CD14-positive monocyte (primary cell): ENCODE results near the gene P2RX5. TPM values are rescaled to one million over a fixed set of nuclear protein-coding genes. Genes with fewer than 3 reads are reported as not detected.

Source experiments
- DNase-seq, 3 donors: peaks; one replicate each; pipeline ENCODE4 v3.0.0-alpha.2; 2011 to 2022
- H2AFZ ChIP-seq: 2 replicates; pipeline ENCODE4 v1.6.0; 2012; ENCODE audit warnings: mild to moderate bottlenecking, low read depth, low read length, inconsistent platforms; ENCODE audit not compliant: insufficient read depth, poor library complexity, severe bottlenecking
- H3K27ac ChIP-seq, 2 donors: 1 replicate in 1 of 2; 2 replicates in 1 of 2; pipeline ENCODE4 v1.5.1; 2012 to 2013; ENCODE audit warnings: low read length in 2 of 2, control low read depth in 1 of 2, inconsistent platforms in 1 of 2, low read depth in 1 of 2, mild to moderate bottlenecking in 1 of 2
- H3K27me3 ChIP-seq, 2 donors: one replicate each; pipeline versions ENCODE4 v1.6.0 to v1.6.1; 2011 to 2013; ENCODE audit warnings: low read length in 2 of 2; ENCODE audit not compliant: control insufficient read depth in 2 of 2, insufficient read depth in 2 of 2
- H3K36me3 ChIP-seq, 2 donors: replicated peaks in 1 of 2; 1 replicate in 1 of 2; 2 replicates in 1 of 2; pipeline versions ENCODE4 v1.5.1 to v1.6.1; 2012 to 2013; ENCODE audit warnings: low read length in 2 of 2, control low read depth in 1 of 2, inconsistent platforms in 1 of 2, mild to moderate bottlenecking in 1 of 2; ENCODE audit not compliant: insufficient read depth in 2 of 2, control insufficient read depth in 1 of 2
- H3K4me1 ChIP-seq, 2 donors: 1 replicate in 1 of 2; 2 replicates in 1 of 2; pipeline versions ENCODE4 v1.5.1 to v1.6.1; 2012 to 2013; ENCODE audit warnings: low read length in 2 of 2, control low read depth in 1 of 2, inconsistent platforms in 1 of 2, mild to moderate bottlenecking in 1 of 2, moderate library complexity in 1 of 2; ENCODE audit not compliant: insufficient read depth in 2 of 2, control insufficient read depth in 1 of 2
- H3K4me2 ChIP-seq: replicated peaks from 2 replicates; pipeline ENCODE3; 2012; ENCODE audit warnings: low read length, moderate library complexity, mild to moderate bottlenecking; ENCODE audit not compliant: poor library complexity, severe bottlenecking; ENCODE audit errors: extremely low read depth
- H3K4me3 ChIP-seq, 3 experiments: fragments of 200-600 bp in 1 of 3; sonication (generic) in 1 of 3; replicated peaks in 1 of 3; 1 replicate in 2 of 3; 2 replicates in 1 of 3; pipeline ENCODE4 v1.5.1; 2011 to 2013; ENCODE audit warnings: low read length in 3 of 3, mild to moderate bottlenecking in 3 of 3, control low read depth in 2 of 3, low read depth in 2 of 3, inconsistent platforms in 1 of 3, moderate library complexity in 1 of 3
- H3K79me2 ChIP-seq: 2 replicates; pipeline ENCODE4 v1.6.0; 2012; ENCODE audit warnings: mild to moderate bottlenecking, control low read depth, inconsistent platforms, low read length, moderate library complexity; ENCODE audit not compliant: insufficient read depth
- H3K9ac ChIP-seq: 2 replicates; pipeline ENCODE4 v1.6.0; 2017; ENCODE audit warnings: low read length, mild to moderate bottlenecking; ENCODE audit not compliant: insufficient read depth, poor library complexity, severe bottlenecking
- H3K9me3 ChIP-seq, 2 donors: replicated peaks in 1 of 2; 1 replicate in 1 of 2; 2 replicates in 1 of 2; pipeline versions ENCODE4 v1.5.1 to v1.6.1; 2012 to 2013; ENCODE audit warnings: low read length in 2 of 2, control low read depth in 1 of 2; ENCODE audit not compliant: control insufficient read depth in 1 of 2, insufficient read depth in 1 of 2
- H4K20me1 ChIP-seq: 2 replicates; pipeline ENCODE4 v1.6.0; 2012; ENCODE audit warnings: mild to moderate bottlenecking, low read length, control low read depth, moderate library complexity; ENCODE audit not compliant: insufficient read depth
- H3K27ac Mint-ChIP-seq, 7 donors: one replicate each; pipeline ENCODE4 v1.8.0; 2020; ENCODE audit warnings: mild to moderate bottlenecking in 7 of 7, mixed read lengths in 7 of 7, moderate library complexity in 6 of 7, inconsistent platforms in 2 of 7
- H3K27me3 Mint-ChIP-seq, 3 donors: one replicate each; pipeline ENCODE4 v1.8.0; 2021 to 2022; ENCODE audit warnings: low read depth in 3 of 3, mild to moderate bottlenecking in 3 of 3, mixed read lengths in 3 of 3, moderate library complexity in 3 of 3, inconsistent platforms in 1 of 3
- H3K36me3 Mint-ChIP-seq, 2 donors: one replicate each; pipeline ENCODE4 v1.8.0; 2020; ENCODE audit warnings: mixed read lengths in 2 of 2, inconsistent platforms in 1 of 2, mild to moderate bottlenecking in 1 of 2
- H3K4me1 Mint-ChIP-seq: one replicate; pipeline ENCODE4 v1.8.0; 2020; ENCODE audit warnings: mild to moderate bottlenecking, mixed read lengths
- H3K4me3 Mint-ChIP-seq, 2 donors: one replicate each; pipeline ENCODE4 v1.8.0; 2020; ENCODE audit warnings: mild to moderate bottlenecking in 2 of 2, mixed read lengths in 2 of 2, moderate library complexity in 1 of 2
- H3K9me3 Mint-ChIP-seq, 7 donors: one replicate each; pipeline ENCODE4 v1.8.0; 2020 to 2022; ENCODE audit warnings: mixed read lengths in 7 of 7, mild to moderate bottlenecking in 6 of 7, moderate library complexity in 6 of 7, inconsistent platforms in 2 of 7
- WGBS: methylation state at CpG from one replicate; pipeline ENCODE4 v1.1.5; 2013; ENCODE audit warnings: missing lambda C conversion rate; ENCODE audit not compliant: insufficient coverage; 5-methylcytosine and 5-hydroxymethylcytosine counted together
- intact Hi-C, 2 donors: fragments of 100-400 bp; cut with micrococcal nuclease; formaldehyde crosslinking; loops; one replicate each; pipeline versions ENCODE4 v1.15.0 to v1.15.1; 2023
- polyA plus RNA-seq, 3 donors: library from polyadenylated mRNA; depleted of rRNA in 1 of 3; unstranded in 2 of 3; stranded (reverse) in 1 of 3; fragments of 300-500 nt in 2 of 3; fragments of >200 nt in 1 of 3; fragmentation: Illumina TruSeq in 2 of 3; gene quantifications; 1 replicate in 2 of 3; 2 replicates in 1 of 3; pipeline ENCODE4 v1.2.3, GENCODE V29; 2012 to 2021
- TF ChIP-seq, protein P1 (sequence below): fragments of 200-600 bp; IDR thresholded peaks from one replicate; pipeline ENCODE4 v1.8.0; 2022; ENCODE audit warnings: antibody characterized with exemption, mild to moderate bottlenecking

P2RX5 gene
- polyA plus RNA-seq, 3 donors = 0.64 to 8.8 (median 3.4) TPM

DNA sequence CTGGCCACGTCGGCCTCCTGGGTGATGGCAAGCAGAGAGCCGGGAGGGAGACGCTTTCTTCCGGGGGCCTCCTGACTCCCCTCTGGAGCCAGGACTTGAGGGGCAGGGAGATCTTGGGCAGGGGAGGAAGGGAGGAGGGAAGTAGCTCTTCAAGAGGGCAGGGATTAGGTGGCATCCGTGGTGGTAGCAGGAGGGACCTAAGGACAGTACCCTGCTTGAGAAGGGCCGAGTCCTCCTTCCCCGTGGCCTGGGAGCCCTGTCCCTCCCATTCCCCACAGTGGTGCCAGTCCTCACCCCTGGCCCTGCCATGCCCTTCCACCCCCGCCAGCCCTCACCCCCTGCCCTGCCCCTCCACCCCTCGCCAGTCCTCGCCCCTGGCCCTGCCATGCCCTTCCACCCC, 40.2 kb downstream of the P2RX5 start:
- 93% methylated on average over 4 of the region's 11 CpGs for WGBS
- intact Hi-C loops = no loop called here

DNA sequence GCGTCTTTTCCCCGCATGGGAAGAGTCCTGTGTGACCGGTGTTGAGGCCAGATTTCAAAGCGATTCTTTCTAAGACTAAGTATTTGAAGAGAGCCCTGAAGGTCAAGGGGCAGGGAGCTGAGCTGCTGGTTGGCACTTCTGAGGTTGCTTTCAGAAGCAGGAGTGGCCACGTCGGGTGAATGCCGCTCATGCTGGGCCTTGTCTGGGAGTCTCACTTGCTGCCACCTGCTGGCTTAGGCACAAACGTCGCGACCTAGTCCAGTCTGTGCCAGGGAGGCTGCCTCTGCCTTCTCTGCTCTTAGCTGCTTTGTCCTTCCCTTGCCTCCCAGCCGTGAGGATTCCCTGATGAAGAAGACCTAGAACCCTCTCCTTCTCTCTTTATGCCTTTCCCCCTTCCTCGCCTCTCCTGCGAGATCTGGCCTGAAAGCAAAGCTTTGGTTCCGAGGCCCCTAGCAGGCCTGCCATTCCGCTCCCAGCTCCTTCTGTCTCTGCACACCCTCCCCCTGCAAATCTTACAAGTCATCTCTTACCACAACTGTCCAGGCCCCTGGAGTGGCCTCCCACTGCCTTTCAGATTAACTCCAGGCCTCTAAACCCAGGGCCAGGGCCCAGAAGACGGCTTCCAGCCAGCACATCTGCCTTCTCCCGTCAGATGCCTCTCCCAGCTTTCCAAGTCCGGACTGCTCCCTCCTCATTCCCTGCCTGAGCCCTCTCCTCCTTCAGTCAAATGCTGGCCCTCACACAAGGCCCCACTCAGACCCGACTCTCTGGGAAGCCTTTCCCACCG, 48.0 kb downstream of the P2RX5 start:
- Mint-ChIP-seq H3K27ac (peak overlapping the region in 3 of 7 donors; percentile 11 to 25 (median 15)), H3K4me1 (no peaks in the 10 kb centered on the region), H3K27me3 (peaks cover 0 to 2% (median 0%) of the 10 kb centered on the region in 3 donors), H3K4me3 (no peak overlapping the region), H3K9me3 (peaks cover 0 to under 1% (median 0%) of the 10 kb centered on the region in 7 donors), H3K36me3 (peaks cover 38 to 76% of the 10 kb centered on the region in 2 donors)
- no peaks in the 10 kb centered on the region for H3K27me3 ChIP-seq
- H3K4me3 ChIP-seq = no peak overlapping the region
- no peaks in the 10 kb centered on the region for H4K20me1 ChIP-seq
- H3K36me3 ChIP-seq = peaks cover 9 to 53% of the 10 kb centered on the region in 2 donors
- no peak overlapping the region for H3K9ac ChIP-seq
- no peaks in the 10 kb centered on the region for H3K9me3 ChIP-seq
- no peak for DNase-seq
- TF ChIP-seq, protein P1, sequence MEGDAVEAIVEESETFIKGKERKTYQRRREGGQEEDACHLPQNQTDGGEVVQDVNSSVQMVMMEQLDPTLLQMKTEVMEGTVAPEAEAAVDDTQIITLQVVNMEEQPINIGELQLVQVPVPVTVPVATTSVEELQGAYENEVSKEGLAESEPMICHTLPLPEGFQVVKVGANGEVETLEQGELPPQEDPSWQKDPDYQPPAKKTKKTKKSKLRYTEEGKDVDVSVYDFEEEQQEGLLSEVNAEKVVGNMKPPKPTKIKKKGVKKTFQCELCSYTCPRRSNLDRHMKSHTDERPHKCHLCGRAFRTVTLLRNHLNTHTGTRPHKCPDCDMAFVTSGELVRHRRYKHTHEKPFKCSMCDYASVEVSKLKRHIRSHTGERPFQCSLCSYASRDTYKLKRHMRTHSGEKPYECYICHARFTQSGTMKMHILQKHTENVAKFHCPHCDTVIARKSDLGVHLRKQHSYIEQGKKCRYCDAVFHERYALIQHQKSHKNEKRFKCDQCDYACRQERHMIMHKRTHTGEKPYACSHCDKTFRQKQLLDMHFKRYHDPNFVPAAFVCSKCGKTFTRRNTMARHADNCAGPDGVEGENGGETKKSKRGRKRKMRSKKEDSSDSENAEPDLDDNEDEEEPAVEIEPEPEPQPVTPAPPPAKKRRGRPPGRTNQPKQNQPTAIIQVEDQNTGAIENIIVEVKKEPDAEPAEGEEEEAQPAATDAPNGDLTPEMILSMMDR = peak; percentile 23
- H2AFZ ChIP-seq = no peak overlapping the region
- H3K4me2 ChIP-seq = no peak overlapping the region
- no peaks in the 10 kb centered on the region for H3K79me2 ChIP-seq
- no peaks in the 10 kb centered on the region for H3K4me1 ChIP-seq
- intact Hi-C loops = no loop called here
- 77% methylated on average over 18 of the region's 20 CpGs for WGBS
- no peak overlapping the region for H3K27ac ChIP-seq

More for the DNA sequence above, 40.2 kb downstream of the P2RX5 start:
- no peaks in the 10 kb centered on the region for H3K4me1 ChIP-seq
- H4K20me1 ChIP-seq = no peaks in the 10 kb centered on the region
- H3K4me3 Mint-ChIP-seq = no peak overlapping the region
- peaks cover 3% of the 10 kb centered on the region for H3K4me1 Mint-ChIP-seq
- H3K9me3 Mint-ChIP-seq = peaks cover 0 to 3% (median 0%) of the 10 kb centered on the region in 7 donors
- H3K27ac ChIP-seq = no peak overlapping the region
- H3K4me2 ChIP-seq = no peak overlapping the region
- peaks cover 15 to 33% of the 10 kb centered on the region in 2 donors for H3K36me3 ChIP-seq
- H3K36me3 Mint-ChIP-seq = peaks cover 15 to 51% of the 10 kb centered on the region in 2 donors
- H3K9me3 ChIP-seq = no peaks in the 10 kb centered on the region
- no peaks in the 10 kb centered on the region for H3K79me2 ChIP-seq
- no peak overlapping the region for H3K27ac Mint-ChIP-seq
- TF ChIP-seq, protein P1 = no peak
- no peak overlapping the region for H3K9ac ChIP-seq
- no peak overlapping the region for H3K4me3 ChIP-seq
- no peak overlapping the region for H2AFZ ChIP-seq
- H3K27me3 Mint-ChIP-seq = peaks cover 0 to 2% (median 1%) of the 10 kb centered on the region in 3 donors
- DNase-seq = no peak
- no peaks in the 10 kb centered on the region for H3K27me3 ChIP-seq
